ENCODE results near the gene AK5. TPM values are rescaled to one million over a fixed set of nuclear protein-coding genes. Genes with fewer than 3 reads are reported as not detected.

AK5 gene
- total RNA-seq, 4 donors from 2014 or later: 16.7 to 21.3 (median 20.0) TPM

DNA sequence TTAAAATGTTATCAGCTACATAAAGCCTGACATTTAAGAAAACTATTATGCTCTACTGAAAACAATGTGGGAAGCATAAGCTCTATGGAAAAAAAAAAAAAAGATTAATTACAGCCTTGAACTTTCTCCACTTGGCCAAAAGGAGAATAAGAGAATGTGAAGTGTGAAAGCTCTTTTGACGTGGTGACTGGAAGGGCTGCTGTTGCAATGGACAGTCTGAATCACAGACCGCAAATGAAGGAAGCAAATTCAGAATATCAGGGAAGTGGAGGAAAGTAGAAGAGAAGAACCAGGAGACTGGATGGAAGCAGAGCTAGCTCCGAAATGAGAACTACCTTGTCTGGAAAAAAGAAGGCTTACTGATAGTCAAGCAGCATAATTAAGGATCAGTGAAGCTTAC is 106.8 kb downstream of the AK5 start:
- no peak for DNase-seq (ENCODE audit: low spot score in 2 of 2)

DNA sequence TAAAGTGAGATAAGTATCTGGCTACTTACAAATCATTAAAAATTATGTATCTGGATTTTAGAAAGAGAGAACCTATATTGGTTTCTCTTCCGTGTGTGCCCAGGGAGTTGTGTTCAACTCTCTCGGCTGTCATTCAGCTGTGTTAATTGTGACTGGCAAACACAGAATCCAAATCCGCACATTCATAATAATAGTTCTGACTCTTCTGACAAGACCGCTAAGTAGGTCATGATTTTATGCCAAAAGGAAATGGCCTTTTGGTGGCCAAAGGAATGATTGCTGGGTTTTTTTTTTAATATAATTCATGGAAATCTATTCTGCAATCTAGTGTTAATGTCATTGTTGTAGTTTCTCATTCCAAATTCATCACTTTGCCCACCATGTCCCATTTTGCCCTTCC is 110.7 kb downstream of the AK5 start:
- H3K27me3 ChIP-seq: no peaks in the 10 kb centered on the region
- TF ChIP-seq EP300 (IDR thresholded peaks at IDR 0.05) (no peak), POLR2A (IDR thresholded peaks at IDR 0.05) (no peak)
- peaks cover 0 to 38% (median 9%) of the 10 kb centered on the region in 4 donors for H3K4me1 ChIP-seq
- DNase-seq (ENCODE audit: low spot score in 2 of 2): no peak
- no peak overlapping the region for H3K4me3 ChIP-seq
- H3K36me3 ChIP-seq: no peaks in the 10 kb centered on the region
- WGBS, 2 donors: 39 to 50% methylated on average over 4 of the region's 4 CpGs
- peak overlapping the region in 2 of 4 donors; percentile 26 to 57 for H3K27ac ChIP-seq
- no peaks in the 10 kb centered on the region for H3K9me3 ChIP-seq

More for the DNA sequence above, 106.8 kb downstream of the AK5 start:
- Histone ChIP-seq H3K4me1 (peaks cover 0 to 10% (median 0%) of the 10 kb centered on the region in 4 donors), H3K4me3 (no peak overlapping the region), H3K36me3 (no peaks in the 10 kb centered on the region), H3K27me3 (no peaks in the 10 kb centered on the region), H3K9me3 (no peaks in the 10 kb centered on the region), H3K27ac (peak overlapping the region in 2 of 4 donors; percentile 22 to 40)
- 54 to 55% methylated on average over 3 of the region's 3 CpGs for WGBS, 2 donors
- TF ChIP-seq POLR2A (IDR thresholded peaks at IDR 0.05) (no peak), EP300 (IDR thresholded peaks at IDR 0.05) (no peak)
- TF ChIP-seq, protein P1, sequence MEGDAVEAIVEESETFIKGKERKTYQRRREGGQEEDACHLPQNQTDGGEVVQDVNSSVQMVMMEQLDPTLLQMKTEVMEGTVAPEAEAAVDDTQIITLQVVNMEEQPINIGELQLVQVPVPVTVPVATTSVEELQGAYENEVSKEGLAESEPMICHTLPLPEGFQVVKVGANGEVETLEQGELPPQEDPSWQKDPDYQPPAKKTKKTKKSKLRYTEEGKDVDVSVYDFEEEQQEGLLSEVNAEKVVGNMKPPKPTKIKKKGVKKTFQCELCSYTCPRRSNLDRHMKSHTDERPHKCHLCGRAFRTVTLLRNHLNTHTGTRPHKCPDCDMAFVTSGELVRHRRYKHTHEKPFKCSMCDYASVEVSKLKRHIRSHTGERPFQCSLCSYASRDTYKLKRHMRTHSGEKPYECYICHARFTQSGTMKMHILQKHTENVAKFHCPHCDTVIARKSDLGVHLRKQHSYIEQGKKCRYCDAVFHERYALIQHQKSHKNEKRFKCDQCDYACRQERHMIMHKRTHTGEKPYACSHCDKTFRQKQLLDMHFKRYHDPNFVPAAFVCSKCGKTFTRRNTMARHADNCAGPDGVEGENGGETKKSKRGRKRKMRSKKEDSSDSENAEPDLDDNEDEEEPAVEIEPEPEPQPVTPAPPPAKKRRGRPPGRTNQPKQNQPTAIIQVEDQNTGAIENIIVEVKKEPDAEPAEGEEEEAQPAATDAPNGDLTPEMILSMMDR (IDR thresholded peaks at IDR 0.05): no peak

DNA sequence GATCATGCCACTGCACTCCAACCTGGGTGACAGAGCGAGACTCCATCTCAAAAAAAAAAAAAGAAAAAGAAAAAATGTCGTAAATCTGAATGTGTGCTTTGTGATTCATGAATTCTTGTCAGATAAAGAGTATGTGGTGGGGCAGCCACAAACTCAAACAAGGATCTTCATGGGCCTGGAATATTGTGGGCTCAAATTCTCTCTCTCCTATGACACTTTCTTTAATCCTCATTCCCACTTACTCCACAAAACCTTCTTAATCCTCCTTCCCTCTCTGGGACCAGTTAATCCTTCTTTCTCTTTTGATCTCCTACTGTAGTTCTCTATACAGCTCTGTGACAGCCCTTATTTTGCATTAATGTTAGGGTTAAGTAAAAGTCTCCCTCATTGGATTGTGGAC is 112.3 kb downstream of the AK5 start:
- WGBS, 2 donors: 66 to 75% methylated on average over 2 of the region's 2 CpGs
- Histone ChIP-seq H3K4me3 (no peak overlapping the region), H3K27me3 (no peaks in the 10 kb centered on the region), H3K36me3 (no peaks in the 10 kb centered on the region), H3K4me1 (peaks cover 0 to 52% (median 9%) of the 10 kb centered on the region in 4 donors), H3K9me3 (no peaks in the 10 kb centered on the region), H3K27ac (peak overlapping the region in 1 of 4 donors; percentile 2)
- no peak for DNase-seq (ENCODE audit: low spot score in 2 of 2)
- TF ChIP-seq EP300 (IDR thresholded peaks at IDR 0.05): no peak

DNA sequence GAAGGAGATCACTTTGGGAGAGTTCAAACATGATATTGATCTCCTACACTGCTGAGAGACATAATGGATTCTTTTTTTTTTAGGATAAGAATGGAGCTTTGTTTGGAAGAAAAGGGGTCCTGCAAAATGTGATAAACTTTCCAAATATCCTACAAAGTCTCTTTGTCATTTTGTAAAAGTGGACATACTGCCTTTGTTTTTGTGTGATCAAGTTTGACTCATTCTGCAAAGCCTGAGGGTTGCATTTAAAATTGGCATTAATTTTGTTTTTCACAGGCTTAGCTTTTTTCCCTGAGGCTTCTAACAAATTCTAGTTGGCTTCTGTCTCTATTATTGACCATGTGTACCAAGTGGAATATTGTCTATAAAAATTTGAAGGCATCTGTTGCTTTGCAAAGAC is 113.2 kb downstream of the AK5 start:
- Histone ChIP-seq H3K4me1 (peaks cover 0 to 61% (median 11%) of the 10 kb centered on the region in 4 donors), H3K27me3 (no peaks in the 10 kb centered on the region), H3K36me3 (no peaks in the 10 kb centered on the region), H3K27ac (peak overlapping the region in 2 of 4 donors; percentile 30 to 68), H3K4me3 (no peak overlapping the region), H3K9me3 (no peaks in the 10 kb centered on the region)
- TF ChIP-seq POLR2A (IDR thresholded peaks at IDR 0.05) (no peak), EP300 (IDR thresholded peaks at IDR 0.05) (no peak)
- TF ChIP-seq, protein P1 (IDR thresholded peaks at IDR 0.05): no peak
- DNase-seq (ENCODE audit: low spot score in 2 of 2): no peak

DNA sequence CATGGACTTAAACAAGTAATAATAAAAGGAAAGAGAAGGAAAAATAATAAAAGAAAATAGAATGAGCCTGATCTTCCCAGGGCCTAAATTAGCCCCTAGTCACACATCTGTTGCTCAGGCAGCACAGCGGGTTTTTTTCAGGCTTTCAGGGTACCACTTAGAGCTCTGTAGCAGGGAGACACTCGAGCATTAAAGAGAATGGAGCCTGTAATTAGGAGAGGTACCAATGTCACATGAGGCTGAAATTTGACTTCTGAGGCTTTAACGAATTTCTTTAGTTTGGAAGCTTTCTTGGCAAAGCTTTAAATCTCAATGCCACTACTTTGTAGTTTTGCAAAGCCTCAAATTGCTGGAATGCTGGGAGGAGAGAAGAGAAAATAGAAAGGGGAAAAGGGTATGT is 116.3 kb downstream of the AK5 start:
- peak overlapping the region in 3 of 4 donors; percentile 8 to 68 (median 24) for H3K27ac ChIP-seq
- 47% methylated on average over 3 of the region's 3 CpGs for WGBS, 2 donors
- H3K4me1 ChIP-seq: peaks cover 0 to 61% (median 16%) of the 10 kb centered on the region in 4 donors
- H3K4me3 ChIP-seq: no peak overlapping the region
- no peak for DNase-seq (ENCODE audit: low spot score in 2 of 2)
- H3K36me3 ChIP-seq: no peaks in the 10 kb centered on the region
- no peaks in the 10 kb centered on the region for H3K27me3 ChIP-seq
- TF ChIP-seq EP300 (IDR thresholded peaks at IDR 0.05) (no peak), POLR2A (IDR thresholded peaks at IDR 0.05) (no peak)
- TF ChIP-seq, protein P1 (IDR thresholded peaks at IDR 0.05): no peak
- no peaks in the 10 kb centered on the region for H3K9me3 ChIP-seq

DNA sequence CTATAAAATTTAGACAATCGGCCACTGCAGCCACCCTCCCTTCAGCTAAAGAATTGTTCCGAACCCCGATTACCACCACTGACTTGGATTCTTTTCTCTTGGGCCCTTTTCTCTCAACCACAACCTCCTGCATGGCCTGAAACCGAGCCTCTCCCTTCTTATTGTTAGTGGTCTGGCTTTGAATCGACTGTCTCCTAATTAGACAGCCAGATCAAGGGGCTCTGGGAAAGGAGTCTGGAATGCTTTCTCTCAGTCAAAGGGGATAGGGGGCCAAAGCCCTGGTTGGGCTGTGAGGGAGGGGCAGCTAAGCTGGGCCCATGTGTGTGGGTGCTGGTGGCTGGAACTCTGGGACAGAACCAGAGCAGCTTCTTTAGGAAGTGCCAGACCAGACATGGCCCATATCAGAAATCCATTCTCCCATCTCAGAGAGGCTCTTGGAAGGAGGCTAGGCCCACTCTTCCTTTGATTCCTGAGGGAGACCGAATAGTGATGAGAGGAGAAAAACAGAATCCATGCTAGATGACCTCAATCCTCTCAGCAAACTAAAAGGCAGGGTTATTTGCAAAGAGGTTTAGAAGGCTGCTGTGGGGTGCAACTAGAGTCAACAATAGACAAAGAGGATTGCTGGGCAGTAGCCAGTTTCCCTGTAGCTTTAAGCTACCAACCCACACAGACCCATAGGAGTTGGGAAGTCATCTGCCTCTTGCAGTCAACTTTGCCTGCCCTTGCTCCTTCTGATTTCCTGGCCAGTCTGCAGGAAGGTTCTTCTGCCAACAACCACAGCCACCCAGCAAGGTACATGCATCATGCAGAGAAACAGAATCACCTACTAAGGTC is 117.6 kb downstream of the AK5 start:
- DNase-seq (ENCODE audit: low spot score in 2 of 2): no peak
- Histone ChIP-seq H3K27ac (peak overlapping the region in 2 of 4 donors; percentile 43 to 74), H3K9me3 (no peaks in the 10 kb centered on the region), H3K4me3 (no peak overlapping the region), H3K27me3 (no peaks in the 10 kb centered on the region), H3K36me3 (no peaks in the 10 kb centered on the region), H3K4me1 (peaks cover 0 to 56% (median 16%) of the 10 kb centered on the region in 4 donors)
- TF ChIP-seq, protein P1 (IDR thresholded peaks at IDR 0.05): no peak
- TF ChIP-seq EP300 (IDR thresholded peaks at IDR 0.05): no peak
- no peak for TF ChIP-seq POLR2A (IDR thresholded peaks at IDR 0.05)
- WGBS, 2 donors: 52 to 57% methylated on average over 6 of the region's 6 CpGs

All from tibial nerve (tissue), 4 donors.